ENCODE results near the gene TCF12. TPM values are rescaled to one million over a fixed set of nuclear protein-coding genes. Genes with fewer than 3 reads are reported as not detected.
A peak's percentile ranks its signal among the peaks of the same experiment; 100 is the strongest.

The TCF12 gene
- total RNA-seq, 2 experiments from 2014 or later, result 55.8 to 59.4 TPM

DNA sequence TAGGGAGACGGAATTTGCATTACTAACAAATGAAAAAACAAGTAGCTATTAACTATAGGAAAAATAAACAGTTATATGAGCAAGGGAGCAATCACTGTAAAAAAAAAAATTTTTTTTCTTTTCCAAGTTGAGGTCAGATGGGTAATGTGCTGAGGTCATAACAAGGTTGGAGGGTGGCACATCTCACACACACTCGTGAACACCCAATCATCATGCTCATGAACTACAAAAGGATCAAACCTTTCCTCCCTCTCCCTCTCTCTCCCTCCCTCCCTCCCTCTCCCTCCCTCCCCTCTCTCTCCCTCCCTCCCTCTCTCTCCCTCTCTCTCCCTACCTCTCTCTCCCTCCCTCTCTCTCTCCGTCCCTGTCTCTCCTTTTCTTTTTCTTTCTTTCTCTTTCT, 360.0 kb downstream of the TCF12 start:
- Mint-ChIP-seq H3K36me3 (peaks cover 29% of the 10 kb centered on the region), H3K27ac (no peak overlapping the region), H3K9me3 (no peaks in the 10 kb centered on the region), H3K4me3 (no peak overlapping the region), H3K4me1 (peaks cover 1% of the 10 kb centered on the region), H3K27me3 (no peaks in the 10 kb centered on the region)
- no peak for DNase-seq

DNA sequence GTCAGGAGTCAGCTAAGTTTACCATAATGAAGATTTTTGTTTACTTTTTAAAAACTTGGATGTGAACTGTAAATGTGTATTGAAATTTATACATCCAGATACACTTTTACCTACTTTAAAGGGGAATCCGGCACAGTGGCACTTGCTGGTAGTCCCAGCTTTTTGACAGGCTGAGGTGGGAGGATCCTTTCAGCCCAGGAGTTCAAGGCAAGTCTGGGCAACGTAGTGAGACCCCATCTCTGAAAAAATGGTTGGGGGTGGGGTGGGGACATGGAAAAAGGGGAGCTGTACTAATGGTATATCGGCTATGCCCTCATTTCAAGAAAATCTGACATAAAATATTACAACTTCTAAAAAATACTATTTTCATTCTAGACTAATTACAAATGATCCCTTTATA, 362.0 kb downstream of the TCF12 start:
- Mint-ChIP-seq H3K27me3 (no peaks in the 10 kb centered on the region), H3K4me1 (no peaks in the 10 kb centered on the region), H3K9me3 (no peaks in the 10 kb centered on the region), H3K36me3 (peaks cover 22% of the 10 kb centered on the region), H3K4me3 (no peak overlapping the region), H3K27ac (no peak overlapping the region)
- no peak for DNase-seq

DNA sequence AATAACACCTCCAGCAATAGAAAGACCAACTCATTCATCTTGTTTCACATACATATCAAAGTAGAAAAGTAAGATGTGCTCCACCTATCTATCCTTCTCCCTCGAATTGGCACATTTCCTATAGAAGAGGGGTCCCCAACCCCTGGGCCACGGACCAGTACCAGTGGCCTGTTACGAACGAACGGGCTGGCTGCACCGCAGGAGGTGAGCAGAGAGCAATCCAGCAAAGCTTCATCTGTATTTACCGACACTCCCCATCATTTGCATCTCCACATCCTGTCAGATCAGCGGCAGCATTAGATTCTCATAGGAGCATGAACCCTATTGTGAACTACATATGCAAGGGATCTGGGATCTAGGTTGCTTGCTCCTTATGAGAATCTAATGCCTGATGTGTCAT, 362.9 kb downstream of the TCF12 start:
- peak overlapping the region; percentile 12 for H3K27ac Mint-ChIP-seq
- H3K4me3 Mint-ChIP-seq, result no peak overlapping the region
- no peaks in the 10 kb centered on the region for H3K27me3 Mint-ChIP-seq
- H3K4me1 Mint-ChIP-seq, result no peaks in the 10 kb centered on the region
- no peaks in the 10 kb centered on the region for H3K9me3 Mint-ChIP-seq
- no peak for DNase-seq
- H3K36me3 Mint-ChIP-seq, result peaks cover 21% of the 10 kb centered on the region

DNA sequence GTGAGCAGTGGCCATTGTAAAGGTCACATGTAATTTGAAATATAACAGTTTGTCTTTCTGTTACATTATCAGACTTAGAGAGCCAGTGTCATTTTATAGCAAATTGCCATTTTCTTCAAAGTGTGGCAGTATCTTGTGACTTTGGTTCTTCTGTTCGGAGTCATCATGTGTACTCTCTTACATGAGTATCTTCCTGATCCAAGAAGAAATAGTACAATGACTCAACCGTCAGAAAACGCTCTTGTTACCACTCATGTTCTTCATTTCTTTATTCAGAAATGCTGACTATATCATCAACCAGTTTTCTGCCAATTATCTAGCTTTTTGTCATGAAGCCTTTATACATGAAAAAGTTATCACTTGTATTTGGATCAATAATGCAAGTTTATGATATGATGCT, 364.2 kb downstream of the TCF12 start:
- no peak overlapping the region for H3K27ac Mint-ChIP-seq
- no peaks in the 10 kb centered on the region for H3K9me3 Mint-ChIP-seq
- H3K4me3 Mint-ChIP-seq, result no peak overlapping the region
- peaks cover 27% of the 10 kb centered on the region for H3K36me3 Mint-ChIP-seq
- no peaks in the 10 kb centered on the region for H3K27me3 Mint-ChIP-seq
- no peak for DNase-seq
- H3K4me1 Mint-ChIP-seq, result no peaks in the 10 kb centered on the region

GRCh38 chr15:57283774-57284503, 365.5 kb downstream of the TCF12 start:
- Mint-ChIP-seq H3K36me3 (peaks cover 34% of the 10 kb centered on the region), H3K4me1 (no peaks in the 10 kb centered on the region), H3K9me3 (no peaks in the 10 kb centered on the region), H3K27me3 (no peaks in the 10 kb centered on the region), H3K4me3 (no peak overlapping the region), H3K27ac (peak overlapping the region; percentile 27)
- DNase-seq, result no peak

DNA sequence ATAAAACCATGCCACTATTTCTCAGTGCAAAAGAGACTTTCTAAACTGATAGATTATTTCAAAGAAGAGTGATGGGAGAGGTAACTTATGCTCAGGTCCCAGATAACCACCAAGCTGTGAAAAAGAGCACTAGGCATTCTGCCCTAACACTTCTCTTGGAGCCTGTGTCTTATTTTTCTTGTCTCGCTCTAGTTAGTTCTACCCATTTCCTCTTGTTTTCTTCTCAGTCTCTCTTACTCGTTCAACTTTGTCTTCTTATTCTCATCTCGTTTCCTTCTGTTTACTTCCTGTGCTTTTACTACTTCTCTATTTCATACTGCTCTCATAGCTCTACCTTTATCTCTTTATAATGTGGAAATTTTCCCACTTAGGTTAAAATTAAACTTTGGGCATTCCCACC, 366.1 kb downstream of the TCF12 start:
- no peak for DNase-seq
- H3K27me3 Mint-ChIP-seq, result no peaks in the 10 kb centered on the region
- H3K4me1 Mint-ChIP-seq, result no peaks in the 10 kb centered on the region
- H3K9me3 Mint-ChIP-seq, result no peaks in the 10 kb centered on the region
- H3K27ac Mint-ChIP-seq, result peak overlapping the region; percentile 27
- peaks cover 38% of the 10 kb centered on the region for H3K36me3 Mint-ChIP-seq
- H3K4me3 Mint-ChIP-seq, result no peak overlapping the region

DNA sequence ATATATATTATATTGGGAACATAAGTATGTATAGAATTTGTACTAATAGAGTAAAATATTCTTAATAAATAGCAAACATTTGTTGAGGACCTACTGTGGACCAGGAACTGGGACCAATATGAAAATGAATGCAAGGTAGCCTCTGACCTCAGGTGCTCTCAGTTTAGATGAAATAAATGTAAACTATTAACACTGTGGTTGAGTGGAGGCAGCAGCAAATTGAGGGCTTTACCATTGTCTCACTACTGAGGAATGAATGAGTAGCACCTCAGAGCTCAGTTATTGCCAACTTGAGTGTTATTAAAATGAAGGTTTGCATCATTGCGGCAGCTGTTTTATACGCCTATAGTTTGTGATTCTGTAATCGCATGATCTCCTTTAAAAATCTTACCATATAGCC, 366.9 kb downstream of the TCF12 start:
- H3K4me3 Mint-ChIP-seq, result no peak overlapping the region
- H3K9me3 Mint-ChIP-seq, result peaks cover 4% of the 10 kb centered on the region
- no peak overlapping the region for H3K27ac Mint-ChIP-seq
- H3K27me3 Mint-ChIP-seq, result no peaks in the 10 kb centered on the region
- no peak for DNase-seq
- H3K4me1 Mint-ChIP-seq, result no peaks in the 10 kb centered on the region
- H3K36me3 Mint-ChIP-seq, result peaks cover 44% of the 10 kb centered on the region

DNA sequence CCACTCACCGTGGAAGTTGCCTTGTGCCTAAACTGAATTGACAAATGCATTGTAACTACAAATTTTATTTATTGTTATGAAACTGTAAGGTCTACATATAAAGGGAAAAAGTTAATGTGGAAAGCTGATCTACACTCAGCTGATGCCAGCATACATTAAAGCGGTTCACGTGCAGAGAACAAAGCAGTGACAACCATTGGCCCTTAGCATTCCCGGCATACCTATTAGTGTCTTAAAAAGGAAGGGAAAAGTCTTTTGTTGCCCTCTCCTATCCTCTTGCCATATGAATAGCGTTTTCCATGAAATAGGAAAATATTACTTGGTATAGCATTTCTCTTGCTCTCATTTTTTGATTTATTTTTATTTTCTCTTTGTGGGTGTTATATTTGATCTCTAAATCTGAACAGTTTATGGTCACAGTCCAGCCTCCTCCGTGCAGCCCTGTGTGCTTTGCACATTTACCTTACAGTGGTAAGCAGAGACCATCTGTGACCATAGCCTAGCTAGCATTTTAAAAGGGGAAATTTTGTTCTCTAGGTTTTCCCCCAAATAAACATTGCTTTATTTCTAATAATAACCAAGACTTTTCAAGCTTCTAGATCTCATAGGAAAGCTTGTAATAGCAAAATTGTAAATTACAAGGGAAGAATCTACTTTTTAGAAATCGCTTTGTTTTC, 368.1 kb downstream of the TCF12 start:
- Mint-ChIP-seq H3K9me3 (peaks cover 5% of the 10 kb centered on the region), H3K4me1 (no peaks in the 10 kb centered on the region), H3K27ac (no peak overlapping the region), H3K36me3 (peaks cover 52% of the 10 kb centered on the region), H3K27me3 (no peaks in the 10 kb centered on the region), H3K4me3 (no peak overlapping the region)
- no peak for DNase-seq

- no peaks in the 10 kb centered on the region for H3K27me3 Mint-ChIP-seq
- no peak overlapping the region for H3K27ac Mint-ChIP-seq
- H3K36me3 Mint-ChIP-seq, result peaks cover 58% of the 10 kb centered on the region
- no peak overlapping the region for H3K4me3 Mint-ChIP-seq
- H3K4me1 Mint-ChIP-seq, result no peaks in the 10 kb centered on the region
- DNase-seq, result no peak
- peaks cover 7% of the 10 kb centered on the region for H3K9me3 Mint-ChIP-seq
Observed at GRCh38 chr15:57287123-57287521, 368.7 kb downstream of the TCF12 start.

- peaks cover 11% of the 10 kb centered on the region for H3K9me3 Mint-ChIP-seq
- peaks cover 52% of the 10 kb centered on the region for H3K36me3 Mint-ChIP-seq
- H3K4me3 Mint-ChIP-seq, result no peak overlapping the region
- no peaks in the 10 kb centered on the region for H3K27me3 Mint-ChIP-seq
- H3K4me1 Mint-ChIP-seq, result no peaks in the 10 kb centered on the region
- H3K27ac Mint-ChIP-seq, result no peak overlapping the region
- no peak for DNase-seq
Observed at GRCh38 chr15:57288926-57289580, 370.6 kb downstream of the TCF12 start.

- peaks cover 11% of the 10 kb centered on the region for H3K9me3 Mint-ChIP-seq
- no peaks in the 10 kb centered on the region for H3K27me3 Mint-ChIP-seq
- no peaks in the 10 kb centered on the region for H3K4me1 Mint-ChIP-seq
- H3K27ac Mint-ChIP-seq, result no peak overlapping the region
- H3K36me3 Mint-ChIP-seq, result peaks cover 48% of the 10 kb centered on the region
- H3K4me3 Mint-ChIP-seq, result no peak overlapping the region
- no peak for DNase-seq
Observed at GRCh38 chr15:57290187-57290586, 371.7 kb downstream of the TCF12 start.

DNA sequence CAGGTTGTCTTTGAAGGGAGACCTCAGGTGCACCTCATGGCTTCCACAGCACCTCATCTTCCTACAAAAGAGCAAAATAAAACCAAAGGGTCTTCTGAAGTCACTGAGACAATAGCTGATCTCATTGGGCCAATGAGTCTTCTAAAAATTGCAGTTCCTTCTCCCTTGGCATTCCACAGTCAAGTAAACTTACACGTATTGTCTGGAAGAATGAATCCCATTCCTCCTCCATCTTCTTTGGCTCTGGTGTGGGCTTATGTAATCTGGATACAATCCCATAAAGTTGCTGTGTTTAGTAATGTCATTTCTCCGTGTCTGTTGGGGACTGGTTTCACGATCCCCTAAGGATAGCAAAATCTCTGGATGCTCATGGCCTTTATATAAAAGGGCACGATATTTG, 372.4 kb downstream of the TCF12 start:
- no peak for DNase-seq

GRCh38 chr15:57296473-57297162, 378.2 kb downstream of the TCF12 start:
- H3K27ac Mint-ChIP-seq, result no peak overlapping the region

More for the DNA sequence above, 372.4 kb downstream of the TCF12 start:
- Mint-ChIP-seq H3K4me3 (no peak overlapping the region), H3K9me3 (peaks cover 11% of the 10 kb centered on the region), H3K27ac (no peak overlapping the region), H3K4me1 (no peaks in the 10 kb centered on the region), H3K27me3 (no peaks in the 10 kb centered on the region), H3K36me3 (peaks cover 44% of the 10 kb centered on the region)

GRCh38 chr15:57297163-57297593, 378.7 kb downstream of the TCF12 start:
- DNase-seq, result no peak
- peaks cover 5% of the 10 kb centered on the region for H3K4me1 Mint-ChIP-seq
- H3K9me3 Mint-ChIP-seq, result peaks cover 4% of the 10 kb centered on the region
- no peak overlapping the region for H3K4me3 Mint-ChIP-seq
- no peak overlapping the region for H3K27ac Mint-ChIP-seq
- no peaks in the 10 kb centered on the region for H3K27me3 Mint-ChIP-seq
- H3K36me3 Mint-ChIP-seq, result peaks cover 6% of the 10 kb centered on the region

More at GRCh38 chr15:57296473-57297162, 378.2 kb downstream of the TCF12 start:
- Mint-ChIP-seq H3K9me3 (peaks cover 6% of the 10 kb centered on the region), H3K36me3 (peaks cover 11% of the 10 kb centered on the region), H3K27me3 (no peaks in the 10 kb centered on the region), H3K4me1 (peaks cover 5% of the 10 kb centered on the region), H3K4me3 (no peak overlapping the region)
- DNase-seq, result no peak

GRCh38 chr15:57297630-57298029, 379.2 kb downstream of the TCF12 start:
- H3K4me1 Mint-ChIP-seq, result peaks cover 5% of the 10 kb centered on the region
- H3K36me3 Mint-ChIP-seq, result peaks cover 3% of the 10 kb centered on the region
- H3K4me3 Mint-ChIP-seq, result no peak overlapping the region
- no peaks in the 10 kb centered on the region for H3K27me3 Mint-ChIP-seq
- DNase-seq, result no peak
- no peak overlapping the region for H3K27ac Mint-ChIP-seq
- H3K9me3 Mint-ChIP-seq, result peaks cover 3% of the 10 kb centered on the region

All from activated naive CD8-positive, alpha-beta T cell treated with anti-CD3 and anti-CD28 coated beads for 36 hours (primary cell).